GM18909 (cell line): ENCODE data around the gene PLLP.

ENCODE experiments used
- ATAC-seq: cut with Tn5 transposase; IDR thresholded peaks from one replicate; pipeline ENCODE4 v1.9.1; 2021; ENCODE audit warnings: mild to moderate bottlenecking; ENCODE audit not compliant: unreplicated experiment, poor library complexity

PLLP gene

GRCh38 chr16:57231821-57232350 lies 52.6 kb downstream of the PLLP start:
- ATAC-seq = no peak

GRCh38 chr16:57229079-57229478 lies 55.4 kb downstream of the PLLP start:
- no peak for ATAC-seq

- ATAC-seq = no peak
These were observed 57.5 kb downstream of the PLLP start for GRCh38 chr16:57226701-57227621.

- no peak for ATAC-seq
These were observed 58.5 kb downstream of the PLLP start for GRCh38 chr16:57225978-57226377.

- no peak for ATAC-seq
These were observed 59.7 kb downstream of the PLLP start for GRCh38 chr16:57224651-57225335.

- no peak for ATAC-seq
These were observed 61.4 kb downstream of the PLLP start for GRCh38 chr16:57223057-57223456.

GRCh38 chr16:57216968-57217367 lies 67.5 kb downstream of the PLLP start:
- no peak for ATAC-seq

- no peak for ATAC-seq
These were observed 71.0 kb downstream of the PLLP start for GRCh38 chr16:57213462-57213861.

GRCh38 chr16:57209780-57210179 lies 74.7 kb downstream of the PLLP start:
- no peak for ATAC-seq

- no peak for ATAC-seq
These were observed 75.5 kb downstream of the PLLP start for GRCh38 chr16:57208926-57209325.
